GM19035 (cell line): ENCODE measurements around the gene IRAG1.

Source experiments
- ATAC-seq: cut with Tn5 transposase; IDR thresholded peaks from one replicate; pipeline ENCODE4 v1.9.1; 2021; ENCODE audit not compliant: unreplicated experiment

Gene IRAG1

DNA sequence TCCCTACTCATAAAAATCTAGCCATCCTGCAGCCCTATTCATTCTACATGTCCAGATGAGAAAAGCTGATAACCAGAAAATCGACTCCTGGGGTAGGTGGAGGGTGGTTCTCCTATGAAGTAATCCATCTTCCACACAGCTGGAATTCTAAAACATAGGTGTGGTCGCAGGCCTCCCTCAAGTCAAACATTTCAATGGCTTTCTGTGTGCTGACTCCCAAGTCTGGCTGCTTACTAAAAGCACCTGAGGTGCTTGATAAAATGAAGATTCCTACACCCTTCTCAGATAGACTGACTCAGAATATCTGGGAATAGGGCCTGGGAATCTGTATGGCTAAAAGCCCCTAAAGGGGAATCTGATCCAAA lies 26.1 kb downstream of the IRAG1 start:
- ATAC-seq = no peak

DNA sequence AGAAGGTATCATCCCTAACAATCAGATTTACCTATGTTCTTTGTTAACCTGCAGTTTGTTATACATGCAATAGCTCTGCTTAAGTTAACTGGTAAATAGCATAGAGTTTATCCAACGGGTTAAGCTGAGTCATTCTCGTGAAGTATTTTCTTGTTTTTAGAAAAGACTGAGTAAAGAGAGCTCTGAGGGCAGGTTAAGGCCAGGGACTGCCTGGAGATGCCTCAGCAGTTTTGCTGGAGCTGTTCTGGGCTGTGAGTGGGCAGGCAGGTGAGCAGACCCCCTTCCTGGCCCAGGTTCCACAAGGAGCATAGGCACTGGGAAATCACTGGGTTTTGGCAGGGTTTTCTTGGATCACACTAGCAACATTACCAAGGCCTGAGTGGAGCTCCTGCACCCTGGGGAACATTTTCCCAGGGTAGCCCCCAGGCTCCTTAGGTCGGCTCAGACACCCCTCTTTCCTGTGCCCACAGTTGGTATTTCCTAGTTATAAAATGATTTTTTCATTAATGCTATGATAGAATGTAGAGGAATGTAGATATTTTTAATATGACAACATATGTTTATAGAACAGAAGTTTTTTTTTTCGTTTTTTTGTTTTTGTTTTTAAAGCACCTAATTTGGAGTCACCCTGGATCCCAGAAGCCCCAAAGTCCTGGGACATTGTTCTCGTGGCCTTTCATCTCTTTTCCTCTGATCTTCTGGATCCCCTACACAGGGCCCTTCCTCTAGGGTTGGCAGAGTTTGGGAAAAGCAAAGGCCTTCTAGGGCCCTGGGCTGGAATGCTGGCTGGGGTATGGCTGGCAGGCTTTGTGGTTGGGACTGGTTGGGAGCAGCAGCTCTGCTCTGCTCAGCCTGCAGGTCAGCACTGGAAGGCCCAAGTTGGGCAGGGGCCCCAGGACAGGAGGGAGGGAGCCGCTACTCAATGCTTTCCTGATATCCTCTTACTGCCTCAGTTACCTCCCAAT lies 26.7 kb downstream of the IRAG1 start:
- no peak for ATAC-seq

DNA sequence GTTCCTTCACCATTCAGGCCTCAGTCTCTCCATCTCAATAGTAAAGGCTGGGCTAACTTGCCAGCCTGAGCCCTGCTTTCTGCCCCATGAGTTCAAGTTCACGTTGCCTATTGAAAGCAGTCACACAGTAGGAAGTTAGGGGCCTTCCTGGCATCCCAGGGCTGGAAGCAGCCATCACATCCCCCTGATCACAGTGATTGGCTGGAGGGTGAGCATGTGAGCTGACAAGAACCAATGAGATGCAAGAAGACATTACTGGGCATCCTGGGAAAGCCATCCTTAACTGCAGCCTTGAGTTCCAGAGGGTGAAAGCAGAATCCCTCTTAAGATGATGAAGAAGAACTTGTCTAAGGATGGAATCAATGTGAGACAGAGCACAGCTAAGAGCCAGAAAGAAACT lies 29.1 kb downstream of the IRAG1 start:
- no peak for ATAC-seq

DNA sequence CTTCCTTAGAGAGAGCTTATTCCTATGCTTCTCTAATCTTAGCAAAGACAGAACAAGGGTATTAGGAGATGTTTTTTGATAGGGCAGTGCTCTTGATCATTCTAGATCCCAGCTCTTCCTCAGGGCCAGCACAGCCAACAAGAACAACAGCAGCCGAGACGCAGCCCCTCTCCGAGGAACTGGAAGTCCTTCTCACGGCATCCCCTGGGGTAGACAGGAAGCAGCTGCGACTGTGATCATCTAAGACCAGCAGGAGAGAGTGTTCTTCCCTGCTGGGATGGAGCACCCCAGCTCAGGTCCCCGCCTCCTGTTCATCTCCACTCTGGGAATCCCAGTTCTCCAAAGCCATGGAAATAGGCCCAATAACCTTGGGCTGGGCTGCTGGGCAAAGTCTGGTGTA lies 29.6 kb downstream of the IRAG1 start:
- no peak for ATAC-seq

DNA sequence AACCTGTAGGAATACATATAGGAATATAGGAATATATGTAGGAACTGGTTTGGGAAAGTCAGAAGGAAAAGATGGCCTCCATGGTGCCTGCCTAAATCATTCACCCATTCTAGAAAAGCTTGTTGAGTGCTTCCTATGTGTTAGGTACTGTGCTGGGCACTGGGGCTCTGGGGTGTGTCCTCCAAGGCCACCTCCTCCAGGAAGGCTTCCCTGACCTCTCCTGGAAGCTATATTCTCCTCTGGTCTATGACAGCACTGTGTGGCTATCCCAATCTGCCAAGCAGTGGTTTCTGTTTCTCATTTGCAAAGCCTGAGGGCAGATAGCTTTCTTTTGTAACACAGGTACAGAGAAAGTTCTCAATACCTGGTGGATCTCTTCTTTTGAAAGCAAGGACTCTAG lies 30.2 kb downstream of the IRAG1 start:
- ATAC-seq = no peak

DNA sequence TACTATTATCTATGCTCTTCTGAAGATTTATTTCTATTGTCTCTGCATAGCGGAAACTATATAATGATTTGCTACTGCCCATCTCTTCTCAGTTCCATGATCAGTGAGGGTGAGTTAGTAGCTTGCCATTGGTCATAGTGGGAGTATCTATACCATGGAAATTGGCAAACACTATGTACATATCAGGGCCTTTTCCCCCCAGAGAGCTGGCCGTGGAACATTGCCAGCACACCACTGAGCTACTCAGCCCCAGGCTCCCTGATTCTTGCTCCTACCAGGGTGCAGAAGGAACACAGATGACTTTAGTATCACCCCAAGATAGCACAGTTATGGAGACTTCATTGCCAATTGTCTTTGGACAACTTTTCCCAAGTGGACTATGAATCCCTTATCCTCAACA lies 33.2 kb downstream of the IRAG1 start:
- ATAC-seq = no peak

DNA sequence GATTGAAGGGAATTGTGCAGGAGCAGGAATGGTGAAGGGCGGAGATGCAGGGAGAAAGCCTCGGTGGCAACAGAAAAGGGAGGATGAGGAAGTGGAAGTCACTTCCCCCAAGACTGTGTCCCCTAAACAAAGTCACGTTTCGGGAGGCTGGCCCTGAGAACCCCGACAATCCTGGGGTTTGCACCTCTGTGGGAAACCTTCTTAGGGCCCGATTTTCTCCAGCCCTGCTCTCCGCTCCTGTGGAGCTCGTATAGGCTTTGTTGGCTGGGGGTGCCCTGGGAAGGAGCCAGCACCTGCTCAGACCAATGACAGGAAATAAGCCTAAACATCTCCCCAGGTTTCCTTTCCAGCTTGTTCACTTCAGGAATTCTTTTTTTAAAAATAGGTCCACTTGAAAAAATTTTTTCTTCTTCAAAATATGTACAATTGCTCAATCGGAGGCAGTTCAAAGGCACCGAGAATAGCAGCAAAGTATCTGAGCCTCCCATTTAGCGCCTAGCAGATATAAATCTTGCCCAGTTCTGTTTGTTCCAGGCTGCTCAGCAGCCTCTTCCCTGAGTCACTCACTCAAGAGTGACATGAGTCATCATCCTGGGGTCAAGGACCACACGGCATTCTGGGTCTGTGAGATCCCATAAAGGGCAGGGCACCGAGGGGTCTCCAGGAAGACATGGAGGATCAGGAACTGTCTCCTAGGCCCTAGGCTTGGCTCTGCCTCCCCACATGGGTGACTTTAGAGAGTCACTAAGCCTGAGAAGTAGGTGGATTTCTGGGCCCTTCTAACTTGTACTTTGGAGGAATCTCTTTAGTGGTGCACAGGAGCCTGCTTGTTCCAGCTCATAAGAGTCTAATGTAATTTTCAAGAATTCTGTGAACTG lies 34.0 kb downstream of the IRAG1 start:
- no peak for ATAC-seq

DNA sequence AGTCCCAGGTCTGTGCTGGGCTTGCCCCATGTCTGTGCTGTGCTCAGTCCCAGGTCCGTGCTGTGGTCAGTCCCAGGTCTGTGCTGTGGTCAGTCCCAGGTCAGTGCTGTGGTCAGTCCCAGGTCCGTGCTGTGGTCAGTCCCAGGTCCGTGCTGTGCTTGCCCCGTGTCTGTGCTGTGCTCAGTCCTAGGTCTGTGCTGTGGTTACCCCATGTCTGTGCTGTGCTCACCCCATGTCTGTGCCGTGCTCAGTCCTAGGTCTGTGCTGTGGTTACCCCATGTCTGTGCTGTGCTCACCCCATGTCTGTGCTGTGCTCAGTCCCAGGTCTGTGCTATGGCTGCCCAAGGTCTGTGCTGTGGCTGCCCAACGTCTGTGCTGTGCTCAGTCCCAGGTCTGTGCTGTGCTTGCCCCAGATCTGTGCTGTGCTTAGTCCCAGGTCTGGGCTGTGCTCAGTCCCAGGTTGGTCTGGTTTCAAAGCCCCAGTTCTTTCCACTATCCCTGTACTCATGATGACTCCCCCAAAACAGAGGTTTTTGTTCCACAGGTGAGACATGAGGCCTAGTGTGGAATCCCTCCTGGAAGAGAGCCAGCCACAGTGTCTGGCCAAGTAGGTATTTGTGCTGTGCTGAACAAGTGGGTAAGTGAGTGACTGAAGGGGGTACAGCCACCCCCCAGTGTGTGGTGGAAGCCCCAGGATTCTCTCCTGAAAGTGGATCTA lies 34.8 kb downstream of the IRAG1 start:
- ATAC-seq = no peak

DNA sequence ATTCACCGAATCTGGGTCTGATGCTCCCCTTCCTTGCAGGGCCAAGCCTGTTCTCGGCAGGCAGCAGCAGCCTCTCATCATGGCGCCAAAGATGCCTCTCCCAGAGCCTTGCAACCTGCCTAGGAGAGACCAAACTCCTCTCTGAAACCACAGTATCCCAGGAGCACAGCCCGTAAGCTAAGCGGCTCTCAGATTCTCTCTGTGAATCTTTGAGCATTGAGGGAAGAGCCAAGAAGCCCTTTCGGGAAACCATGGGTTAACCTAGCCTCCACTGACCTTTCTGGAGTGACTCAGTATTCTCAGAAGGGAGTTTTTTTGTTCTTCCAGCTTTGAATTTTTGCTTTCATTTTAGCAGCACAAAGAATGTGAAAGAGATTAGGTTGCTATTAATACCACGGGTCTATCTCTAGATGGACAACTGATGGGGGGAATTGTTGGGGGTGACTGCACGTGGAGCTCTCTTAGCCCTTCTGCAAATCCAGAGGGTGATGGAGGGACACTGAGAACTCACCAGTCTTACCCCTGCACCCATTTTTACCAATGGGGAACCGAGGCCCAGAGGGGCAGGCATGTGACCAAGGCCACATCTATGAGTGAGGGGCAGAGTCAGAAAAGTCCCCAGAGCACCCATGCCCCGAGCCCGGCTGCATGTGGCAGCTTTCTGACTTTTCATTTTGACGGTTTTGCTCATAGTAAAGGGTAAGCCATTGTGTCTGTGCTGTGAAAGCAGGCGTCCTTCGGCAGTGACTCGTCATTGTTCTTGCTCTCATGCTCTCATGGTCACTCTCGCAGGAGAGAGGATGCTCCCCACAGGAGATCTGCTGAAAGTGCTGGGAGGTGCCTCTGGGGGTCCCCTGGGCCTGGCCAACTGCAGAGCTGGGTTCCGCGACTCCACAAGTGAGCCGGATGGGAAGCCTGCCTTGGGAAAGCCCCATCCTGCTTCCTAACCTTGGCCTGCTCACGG lies 36.0 kb downstream of the IRAG1 start:
- peak; percentile 58 for ATAC-seq

DNA sequence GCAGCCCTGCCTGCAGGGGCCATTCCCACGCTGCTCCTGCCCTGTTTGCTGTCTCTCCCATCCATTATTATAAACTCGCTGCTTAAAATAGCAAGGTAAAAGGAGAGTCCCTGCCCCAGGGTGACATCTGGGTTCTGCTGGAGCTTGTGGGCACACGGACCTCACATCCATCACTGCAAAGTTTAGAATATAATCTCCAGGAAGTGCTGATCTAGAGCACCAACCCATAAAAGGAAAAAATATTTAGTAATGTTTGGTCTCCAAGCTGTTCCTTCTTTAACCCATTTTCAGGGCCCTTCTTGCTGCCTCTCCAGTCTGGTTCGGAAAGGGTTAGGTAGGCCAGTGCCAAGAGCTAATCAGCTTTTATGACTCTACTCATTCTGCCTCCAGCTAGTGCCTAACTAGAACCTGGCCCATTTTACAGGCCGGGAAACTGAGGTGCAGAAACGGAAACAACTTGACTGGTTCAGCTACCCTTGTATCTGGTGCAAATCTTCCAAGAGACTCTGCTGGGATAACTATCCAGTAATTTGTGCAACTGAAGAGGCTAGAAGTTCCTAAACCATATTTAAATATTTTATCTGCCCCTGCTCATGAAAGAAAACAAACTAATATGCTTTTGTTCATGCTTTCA lies 37.5 kb downstream of the IRAG1 start:
- no peak for ATAC-seq

DNA sequence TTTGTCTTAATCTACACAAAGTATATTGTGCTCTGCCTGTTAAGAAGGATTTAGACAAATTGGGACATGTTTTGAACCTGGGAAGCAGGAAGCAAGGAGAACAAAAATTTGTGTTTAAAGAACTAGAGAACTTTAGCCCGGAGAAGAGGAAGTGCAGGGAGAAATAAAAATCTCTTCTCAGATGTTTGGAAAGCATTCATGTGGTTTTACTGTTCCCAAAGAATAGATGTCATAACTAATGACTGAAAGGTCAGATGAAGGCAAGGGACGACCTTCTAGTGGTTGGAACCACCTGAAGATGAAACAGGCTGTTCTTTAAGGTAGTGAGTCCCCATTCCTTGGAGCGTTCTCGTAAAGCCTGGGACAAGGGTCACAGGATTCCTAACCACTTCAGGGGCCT lies 38.3 kb downstream of the IRAG1 start:
- ATAC-seq = no peak

DNA sequence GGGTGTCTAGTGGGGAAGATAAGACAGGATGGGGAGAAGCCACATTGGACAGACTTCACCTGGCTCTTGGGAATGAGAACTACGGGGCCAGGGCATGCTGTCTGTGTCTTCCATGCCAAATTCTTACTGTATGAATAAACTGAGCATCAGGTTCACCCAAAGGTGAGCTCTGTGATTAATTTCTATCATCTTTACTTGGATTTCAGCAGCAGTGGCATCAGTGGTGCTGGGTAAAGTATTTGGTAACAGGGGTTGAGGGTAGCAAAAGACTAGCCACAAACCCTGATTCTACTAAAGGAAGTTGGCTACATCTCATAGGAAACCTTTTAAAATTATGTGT lies 38.8 kb downstream of the IRAG1 start:
- no peak for ATAC-seq

DNA sequence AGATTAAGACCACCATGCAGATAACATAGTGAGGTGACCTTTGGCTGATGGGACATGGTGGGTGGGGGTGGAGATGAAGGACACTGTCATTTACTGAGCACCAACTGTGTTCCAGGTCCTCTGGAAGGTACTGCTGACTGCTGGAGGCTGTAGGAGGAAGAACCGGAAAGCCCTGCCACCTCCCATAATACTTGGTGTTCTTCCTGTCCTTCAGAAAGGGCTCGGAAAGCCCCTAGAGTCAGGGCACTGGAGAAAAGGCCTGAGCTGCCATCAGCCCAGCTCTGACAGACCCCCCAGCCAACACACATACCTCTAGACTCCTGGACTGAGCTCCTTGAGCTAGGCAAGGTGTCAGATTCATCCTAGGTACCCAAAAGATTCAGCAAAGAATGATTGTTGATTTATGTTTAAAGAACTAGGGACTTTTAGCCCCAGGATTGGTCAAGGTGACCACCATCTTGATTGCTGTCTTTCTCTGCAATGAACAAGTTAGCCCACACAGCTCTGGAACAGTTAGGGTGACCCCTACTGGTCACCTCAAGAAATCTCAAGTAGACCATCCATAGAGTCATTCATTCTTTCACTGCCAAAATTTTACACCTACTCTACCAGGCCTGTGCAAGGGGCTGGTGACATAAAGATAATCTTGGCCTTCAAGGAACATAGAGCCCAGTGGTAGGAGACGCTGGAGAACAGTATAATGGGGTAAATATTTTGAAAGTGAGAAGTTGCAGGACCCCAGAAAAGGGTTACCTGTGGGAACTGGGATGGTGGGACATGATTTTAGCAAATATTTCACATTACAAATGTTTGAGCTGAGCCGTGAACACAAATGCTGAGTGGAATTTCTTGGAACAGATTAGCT lies 39.4 kb downstream of the IRAG1 start:
- ATAC-seq = peak; percentile 47

DNA sequence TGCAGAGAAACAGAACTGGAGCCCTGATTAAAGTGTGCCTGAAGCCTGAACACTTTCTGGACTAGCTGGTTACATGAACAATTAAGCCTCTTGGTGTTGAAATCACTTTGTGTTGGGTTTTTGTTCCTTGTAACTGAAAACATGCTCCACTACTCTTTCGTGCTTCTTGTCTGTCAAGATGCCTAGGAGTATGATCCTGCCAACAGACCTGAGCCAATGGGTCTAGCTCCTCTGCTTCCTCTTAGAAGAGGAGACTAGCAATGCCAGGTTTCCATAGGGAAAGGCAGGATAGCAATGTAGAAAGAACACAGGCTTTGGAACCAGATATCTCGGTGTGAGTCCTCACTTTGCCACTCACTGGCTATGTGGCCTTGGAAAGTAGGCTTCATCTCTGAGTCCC lies 40.3 kb downstream of the IRAG1 start:
- no peak for ATAC-seq

DNA sequence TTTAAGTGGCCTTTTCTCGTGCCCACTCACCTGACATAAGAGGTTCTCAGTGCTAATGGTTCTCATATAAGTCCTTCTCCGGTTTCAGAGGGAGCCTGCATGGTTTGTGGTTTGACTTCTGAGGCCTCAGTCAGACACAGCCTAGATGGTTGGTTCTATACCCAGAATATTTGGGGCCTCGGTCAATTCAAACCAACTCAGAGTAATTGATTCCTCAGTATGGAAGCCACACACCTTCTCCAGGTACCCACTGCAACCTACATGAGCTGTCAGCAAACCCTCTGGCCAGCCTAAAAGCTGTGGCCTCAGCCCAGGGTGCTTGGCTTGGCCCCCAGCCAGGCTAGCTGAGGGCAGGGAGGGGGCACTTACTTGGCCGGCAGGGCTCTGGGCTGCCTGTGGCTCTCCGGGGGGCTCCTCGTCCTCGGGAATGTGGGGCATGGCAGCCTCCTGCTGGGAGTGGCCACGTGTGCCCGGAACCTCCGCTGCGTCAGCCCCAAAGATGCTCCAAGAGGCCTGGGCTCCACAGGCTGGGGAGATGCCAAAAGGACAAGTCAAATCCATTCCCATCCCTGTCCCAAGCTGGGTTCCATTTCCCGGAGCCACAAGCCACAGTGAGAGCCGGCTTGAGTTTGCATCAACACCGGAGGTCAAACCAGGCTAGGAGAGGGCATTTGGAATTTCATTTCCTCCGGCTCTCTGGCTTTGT lies 41.7 kb downstream of the IRAG1 start:
- ATAC-seq = no peak

DNA sequence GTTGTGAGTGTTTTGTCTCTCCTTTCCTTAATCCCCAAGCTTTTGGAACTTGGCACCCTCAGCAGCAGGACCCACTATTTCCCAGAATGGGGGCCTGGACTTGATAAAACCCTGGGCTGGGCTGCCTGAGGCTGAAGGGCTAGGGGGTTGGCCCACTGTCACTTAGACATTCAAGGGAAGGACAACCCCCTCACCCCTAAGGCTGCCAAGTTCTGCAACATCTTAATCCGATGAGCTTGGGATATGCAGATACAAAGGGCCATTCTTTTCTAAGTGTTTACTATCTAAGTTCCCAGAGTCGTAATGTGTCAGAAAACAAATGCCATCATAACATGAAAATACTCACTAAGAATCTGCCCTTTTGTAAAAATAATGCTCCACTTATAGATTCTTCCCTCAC lies 42.9 kb downstream of the IRAG1 start:
- ATAC-seq = no peak

DNA sequence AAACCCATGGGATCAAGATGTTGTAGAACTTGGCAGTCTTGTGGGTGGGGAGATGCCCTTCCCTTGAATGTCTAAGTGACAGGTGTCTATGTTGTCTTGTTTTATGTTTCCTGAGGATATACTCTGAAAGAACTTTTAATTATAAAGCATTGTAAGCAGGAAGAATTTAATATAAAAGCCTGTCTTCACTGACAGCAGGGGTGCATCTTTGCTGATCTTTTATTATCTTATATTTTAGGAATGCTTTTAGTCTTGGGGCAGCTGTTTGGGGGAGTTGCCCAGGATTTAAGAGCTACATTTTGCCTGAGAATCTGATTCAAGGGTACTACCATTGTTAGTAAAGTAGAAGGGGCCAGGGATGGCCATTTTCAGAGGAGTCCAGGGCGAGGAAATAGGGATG lies 43.4 kb downstream of the IRAG1 start:
- ATAC-seq = no peak

DNA sequence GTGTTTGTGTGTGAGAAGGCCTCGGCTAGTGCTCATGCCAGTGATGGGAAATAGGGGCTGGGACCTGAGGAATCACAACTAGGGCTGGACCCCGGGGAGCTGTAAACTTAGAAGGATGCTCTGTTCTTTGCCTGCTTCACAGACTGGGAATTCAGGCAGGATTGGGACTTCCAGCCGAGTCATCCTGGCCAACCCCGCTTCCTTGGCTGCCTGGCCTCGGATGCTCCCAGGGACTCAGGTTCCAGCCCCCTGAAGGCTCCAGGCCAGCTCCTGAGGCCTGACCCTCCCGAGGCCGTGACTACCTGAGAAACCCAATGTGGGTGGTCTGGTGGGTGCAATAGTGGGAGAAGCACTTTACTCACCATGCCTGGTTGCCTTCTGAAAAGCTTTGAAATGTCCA lies 44.7 kb downstream of the IRAG1 start:
- ATAC-seq = no peak
